ENCODE results near the gene MFAP2. TPM values are rescaled to one million over a fixed set of nuclear protein-coding genes. Genes with fewer than 3 reads are reported as not detected.

Gene MFAP2
- total RNA-seq, 2 donors from 2014 or later, result not detected

DNA sequence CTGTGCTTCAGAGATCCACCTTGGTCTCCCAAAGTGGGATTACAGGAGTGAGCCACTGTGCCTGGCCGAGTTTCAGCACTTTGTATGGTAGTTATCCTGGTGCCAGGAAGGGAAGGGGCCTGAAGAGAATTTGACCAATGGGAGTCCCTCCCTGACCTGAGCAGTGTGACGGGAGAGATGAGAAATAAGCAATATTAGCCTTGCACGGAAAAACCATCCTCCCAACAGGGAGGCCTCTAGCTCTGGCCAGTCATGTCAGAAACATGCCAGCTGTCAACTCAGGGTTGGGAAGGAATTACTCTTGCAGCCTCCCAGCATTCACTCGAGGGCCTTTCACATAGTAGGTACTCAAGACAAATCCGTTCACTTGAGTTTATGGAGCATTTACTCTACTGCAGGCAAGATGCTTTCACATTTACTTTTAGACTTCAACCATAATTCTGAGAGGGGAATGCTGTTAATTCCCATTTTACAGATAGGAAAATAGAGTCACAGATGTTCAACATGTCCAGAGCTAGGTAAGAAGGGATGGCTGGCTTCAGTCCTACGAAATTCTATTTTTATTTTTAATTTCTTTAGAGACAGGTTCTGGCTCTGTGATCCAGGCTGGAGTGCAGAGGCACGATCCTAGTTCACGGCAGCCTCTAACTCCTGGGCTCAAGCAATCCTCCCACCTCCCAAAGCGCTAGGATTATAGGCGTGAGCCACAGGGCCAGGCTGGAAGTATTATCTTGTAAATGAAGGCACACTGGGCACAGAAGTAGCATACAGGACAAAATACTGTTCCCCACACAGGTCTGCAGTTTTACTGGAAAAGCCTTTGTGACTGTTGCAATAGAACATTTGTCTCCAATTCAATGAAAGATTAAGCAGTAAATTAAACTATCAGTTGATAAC lies 34.5 kb upstream of the MFAP2 start:
- H3K36me3 Mint-ChIP-seq (ENCODE audit: low read depth), result no peaks in the 10 kb centered on the region
- no peak for ATAC-seq
- DNase-seq, result no peak
- peak overlapping the region; percentile 45 for H3K27ac Mint-ChIP-seq
- no peaks in the 10 kb centered on the region for H3K9me3 ChIP-seq (ENCODE audit: control insufficient read depth, low read length, poor library complexity, severe bottlenecking)
- H3K4me3 Mint-ChIP-seq, result no peak overlapping the region
- H3K27me3 Mint-ChIP-seq, result no peaks in the 10 kb centered on the region
- H3K4me1 Mint-ChIP-seq, result peaks cover 17% of the 10 kb centered on the region

DNA sequence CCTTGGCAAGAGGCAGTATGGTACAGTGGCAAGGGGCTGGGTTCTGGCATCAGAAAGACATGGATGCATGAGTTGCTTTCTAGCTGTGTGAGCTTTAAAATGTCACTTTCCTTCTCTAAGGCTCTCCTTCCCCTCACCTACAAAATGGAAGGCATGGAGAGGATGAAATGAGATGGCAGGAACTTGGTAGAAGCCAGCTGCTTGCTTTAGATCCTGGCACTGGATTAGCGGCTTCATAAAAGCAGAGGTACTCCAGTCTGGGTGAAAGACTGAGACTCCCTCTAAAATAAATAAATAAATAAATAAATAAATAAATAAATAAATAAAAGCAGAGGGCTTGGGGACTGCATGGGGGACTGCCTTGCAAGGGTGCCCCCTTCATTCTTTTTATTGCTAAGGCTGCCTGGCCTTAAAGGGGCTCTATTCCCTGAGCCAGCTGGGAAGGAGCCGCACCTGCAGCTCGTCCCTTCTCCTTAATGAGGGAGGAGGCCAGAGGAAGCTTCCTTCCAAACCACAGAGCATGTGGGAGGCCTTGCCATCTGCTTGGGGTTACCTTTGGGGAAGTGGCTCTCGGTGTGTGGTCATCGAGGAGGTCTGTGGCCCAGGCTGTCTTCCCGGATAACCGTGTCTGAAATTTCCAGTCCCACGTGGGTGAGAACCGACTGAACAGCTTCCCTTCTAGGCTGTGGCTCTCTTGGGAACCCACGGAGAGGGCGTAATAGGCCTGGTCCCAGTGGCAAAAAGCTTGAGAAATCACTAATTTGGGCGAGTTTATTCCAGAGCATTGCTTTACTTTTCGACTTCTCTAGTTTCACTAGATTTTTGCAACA lies 33.3 kb upstream of the MFAP2 start:
- Mint-ChIP-seq H3K36me3 (ENCODE audit: low read depth) (no peaks in the 10 kb centered on the region), H3K4me1 (peaks cover 14% of the 10 kb centered on the region), H3K27me3 (no peaks in the 10 kb centered on the region), H3K4me3 (no peak overlapping the region), H3K27ac (peak overlapping the region; percentile 45)
- no peak for DNase-seq
- ATAC-seq, result no peak
- no peaks in the 10 kb centered on the region for H3K9me3 ChIP-seq (ENCODE audit: control insufficient read depth, low read length, poor library complexity, severe bottlenecking)

DNA sequence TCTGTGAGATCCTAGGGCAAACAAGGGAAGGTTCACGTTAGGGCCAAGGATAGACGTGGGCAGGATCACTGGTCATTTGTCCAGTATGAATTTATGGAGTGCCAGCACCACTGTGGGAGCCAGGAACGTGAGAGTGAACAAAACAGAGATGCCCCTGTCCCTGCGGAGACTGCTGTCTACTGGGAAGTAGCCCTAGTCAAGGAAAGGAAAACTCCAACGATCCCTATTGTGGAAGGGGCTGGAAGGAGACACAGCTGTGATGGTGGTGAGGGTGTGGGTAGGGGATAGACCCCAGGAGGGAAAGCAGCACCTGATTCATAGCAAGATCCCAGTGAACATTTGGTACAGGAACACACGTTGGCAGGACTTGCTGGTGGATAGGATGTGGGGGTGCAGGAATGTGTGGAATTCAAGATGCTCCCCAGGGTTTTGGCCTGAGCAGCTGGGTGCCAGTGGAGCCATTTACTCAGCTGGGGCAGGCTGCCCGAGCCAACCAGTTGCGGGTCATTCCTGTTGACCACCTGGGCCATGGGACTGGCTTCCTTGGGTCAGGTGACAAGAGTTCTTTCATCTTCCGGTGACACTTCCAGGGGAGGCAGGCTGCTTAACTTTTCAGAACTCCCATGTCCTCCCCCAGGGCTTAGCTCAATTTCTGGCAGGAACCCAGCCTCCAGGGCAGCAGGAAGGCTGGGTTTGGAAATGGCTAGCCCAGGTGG lies 32.5 kb upstream of the MFAP2 start:
- H3K9me3 ChIP-seq (ENCODE audit: control insufficient read depth, low read length, poor library complexity, severe bottlenecking), result no peaks in the 10 kb centered on the region
- H3K27ac Mint-ChIP-seq, result no peak overlapping the region
- no peak overlapping the region for H3K4me3 Mint-ChIP-seq
- no peaks in the 10 kb centered on the region for H3K36me3 Mint-ChIP-seq (ENCODE audit: low read depth)
- DNase-seq (no peak), ATAC-seq (no peak)
- peaks cover 14% of the 10 kb centered on the region for H3K4me1 Mint-ChIP-seq
- no peaks in the 10 kb centered on the region for H3K27me3 Mint-ChIP-seq

DNA sequence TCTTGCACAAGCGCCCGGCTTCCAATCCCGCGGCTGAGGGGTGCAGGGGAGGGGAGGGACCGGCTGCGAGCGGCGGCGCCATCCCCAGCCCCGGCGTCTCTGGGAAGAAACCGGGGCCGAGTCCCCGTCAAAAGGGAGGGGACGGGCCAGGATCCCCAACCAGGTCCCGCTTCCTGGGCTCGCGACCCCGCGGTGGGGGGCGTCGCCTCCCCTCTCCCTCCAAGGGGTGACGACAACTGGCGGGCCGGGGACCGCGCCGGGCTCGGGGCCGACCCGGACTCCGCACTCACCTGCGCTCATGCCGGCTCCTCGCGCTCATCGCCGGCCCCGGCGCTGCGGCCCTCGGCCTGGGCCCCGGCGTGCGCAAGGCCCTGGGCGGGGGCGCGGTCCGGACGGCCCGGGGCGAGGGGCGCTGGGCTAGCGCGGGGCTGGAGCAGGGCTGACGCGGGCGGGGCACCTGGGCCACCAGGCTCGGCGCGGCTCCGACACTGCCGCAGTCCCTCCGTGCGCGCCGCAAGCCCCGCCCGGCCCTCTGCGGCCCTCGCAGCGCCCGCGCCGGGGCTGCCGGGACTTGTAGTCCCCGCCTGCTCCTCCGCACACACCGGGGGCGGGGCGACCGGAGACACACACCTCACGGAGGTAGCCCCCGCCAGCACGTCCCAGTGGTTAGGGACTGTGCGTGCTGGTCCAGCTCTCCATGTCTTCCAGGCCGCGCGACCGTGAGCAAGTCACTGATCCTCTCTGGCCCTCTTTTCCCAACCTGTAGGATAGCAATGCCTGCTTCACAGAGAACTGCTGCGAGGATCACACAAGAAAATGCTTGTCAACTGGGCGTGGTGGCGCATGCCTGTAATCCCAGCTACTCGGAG lies 31.3 kb upstream of the MFAP2 start, which contains the start of gene ATP13A2:
TSS of gene ATP13A2 (minus strand) at position 490 of the 869 bp plus-strand sequence. CDS start at position 300, 190 bp downstream.
- H3K4me1 Mint-ChIP-seq, result peaks cover 14% of the 10 kb centered on the region
- H3K27me3 Mint-ChIP-seq, result no peaks in the 10 kb centered on the region
- peak; percentile 99 for ATAC-seq
- peak within 1 kb of the TSS; percentile 37 for H3K27ac Mint-ChIP-seq
- H3K9me3 ChIP-seq (ENCODE audit: control insufficient read depth, low read length, poor library complexity, severe bottlenecking), result no peaks in the 10 kb centered on the region
- DNase-seq, result peak; percentile 80 to 85 (median 81)
- H3K36me3 Mint-ChIP-seq (ENCODE audit: low read depth), result no peaks in the 10 kb centered on the region
- H3K4me3 Mint-ChIP-seq, result peak within 1 kb of the TSS; percentile 86

DNA sequence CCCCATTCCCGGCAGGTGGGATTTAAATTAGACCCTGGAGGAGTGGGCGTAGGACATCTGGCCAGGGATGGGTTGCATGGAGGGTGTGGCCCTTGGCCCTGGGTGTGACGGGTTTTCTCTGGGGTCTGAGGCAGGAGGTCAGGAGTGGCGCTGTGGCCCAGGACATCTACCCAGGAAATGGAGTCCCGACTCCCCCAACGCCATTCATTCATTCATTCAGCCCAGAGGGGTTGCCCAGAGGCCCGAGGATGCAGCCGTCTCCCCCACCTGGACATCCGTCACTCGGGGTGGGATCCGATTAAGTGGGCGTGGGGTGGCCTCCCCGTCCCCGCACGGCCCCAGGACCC lies 30.6 kb upstream of the MFAP2 start:
- no peak for DNase-seq
- H3K9me3 ChIP-seq (ENCODE audit: control insufficient read depth, low read length, poor library complexity, severe bottlenecking), result no peaks in the 10 kb centered on the region
- H3K27ac Mint-ChIP-seq, result peak overlapping the region; percentile 37
- peaks cover 14% of the 10 kb centered on the region for H3K4me1 Mint-ChIP-seq
- peak overlapping the region; percentile 86 for H3K4me3 Mint-ChIP-seq
- no peaks in the 10 kb centered on the region for H3K36me3 Mint-ChIP-seq (ENCODE audit: low read depth)
- no peak for ATAC-seq
- no peaks in the 10 kb centered on the region for H3K27me3 Mint-ChIP-seq

DNA sequence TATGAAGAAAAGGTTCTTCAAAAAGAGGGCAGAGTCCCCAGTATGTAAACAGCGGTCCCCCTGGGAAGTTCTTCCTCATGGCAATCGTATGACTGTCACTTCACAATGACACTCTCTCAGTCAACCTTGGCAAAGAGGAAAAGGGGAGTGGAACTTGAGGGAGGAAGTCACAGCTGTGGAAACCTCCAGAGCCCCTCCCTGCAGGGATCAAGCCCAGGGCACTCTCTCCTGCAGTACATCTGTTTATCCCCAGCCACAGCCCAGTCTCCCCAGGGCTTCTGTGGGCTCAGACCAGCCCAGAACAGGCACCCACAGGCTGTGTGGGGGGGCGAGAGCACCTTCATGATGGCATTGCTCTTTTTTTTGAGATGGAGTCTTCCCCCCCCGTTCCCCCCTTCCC lies 29.3 kb upstream of the MFAP2 start:
- no peak for ATAC-seq
- Mint-ChIP-seq H3K4me1 (peaks cover 14% of the 10 kb centered on the region), H3K4me3 (no peak overlapping the region), H3K27ac (peak overlapping the region; percentile 37), H3K36me3 (ENCODE audit: low read depth) (no peaks in the 10 kb centered on the region), H3K27me3 (no peaks in the 10 kb centered on the region)
- no peak for DNase-seq
- no peaks in the 10 kb centered on the region for H3K9me3 ChIP-seq (ENCODE audit: control insufficient read depth, low read length, poor library complexity, severe bottlenecking)

DNA sequence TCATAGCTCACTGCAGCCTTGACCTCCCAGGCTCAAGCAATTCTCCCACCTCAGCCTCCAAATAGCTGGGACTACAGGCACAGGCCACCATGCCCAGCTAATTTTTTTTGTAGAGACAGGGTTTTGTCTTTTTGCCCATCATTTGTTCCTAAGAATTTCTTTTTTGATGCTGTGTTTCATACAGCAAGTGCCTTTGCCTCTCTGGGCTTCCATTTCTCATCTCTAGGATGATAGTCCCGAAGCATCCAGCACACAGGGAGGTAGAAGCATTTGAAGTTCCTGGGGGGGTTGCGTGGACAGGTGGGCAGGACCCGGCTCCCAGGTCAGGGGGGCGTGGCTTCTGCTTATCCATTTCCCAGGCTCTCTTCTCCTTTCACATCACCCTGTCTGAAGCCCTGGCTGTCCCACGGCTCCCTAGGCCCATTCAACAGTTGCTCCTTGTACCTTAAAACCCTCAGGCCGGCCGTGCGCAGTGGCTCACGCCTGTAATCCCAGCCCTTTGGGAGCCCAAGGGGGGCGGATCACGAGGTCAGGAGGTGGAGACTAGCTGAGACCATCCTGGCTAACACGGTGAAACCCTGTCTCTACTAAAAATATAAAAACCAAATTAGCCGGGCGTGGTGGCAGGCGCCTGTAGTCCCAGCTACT lies 27.9 kb upstream of the MFAP2 start:
- H3K27me3 Mint-ChIP-seq, result no peaks in the 10 kb centered on the region
- ATAC-seq (no peak), DNase-seq (no peak)
- peak overlapping the region; percentile 53 for H3K27ac Mint-ChIP-seq
- no peak overlapping the region for H3K4me3 Mint-ChIP-seq
- H3K4me1 Mint-ChIP-seq, result peaks cover 14% of the 10 kb centered on the region
- H3K9me3 ChIP-seq (ENCODE audit: control insufficient read depth, low read length, poor library complexity, severe bottlenecking), result no peaks in the 10 kb centered on the region
- peaks cover 6% of the 10 kb centered on the region for H3K36me3 Mint-ChIP-seq (ENCODE audit: low read depth)

DNA sequence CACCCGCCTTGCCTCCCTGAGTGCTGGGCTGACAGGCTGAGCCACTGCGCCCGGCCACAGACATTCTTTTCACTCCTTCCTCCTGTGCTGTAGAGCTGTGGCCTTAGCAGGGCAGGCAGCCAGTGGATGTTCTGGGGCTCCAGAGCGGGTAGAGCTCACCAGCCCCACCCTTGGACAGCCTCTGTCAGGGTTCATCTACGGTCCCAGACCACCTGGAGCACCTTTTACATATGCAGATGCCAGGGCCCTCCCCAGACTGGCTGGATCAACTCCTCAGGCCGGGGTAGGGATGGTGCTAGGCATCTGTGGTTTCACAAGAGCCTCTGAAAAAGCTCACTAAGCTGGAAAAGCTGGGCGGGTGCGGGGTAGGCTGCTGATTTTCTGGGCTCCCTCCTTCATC lies 26.7 kb upstream of the MFAP2 start:
- peaks cover 12% of the 10 kb centered on the region for H3K4me1 Mint-ChIP-seq
- H3K36me3 Mint-ChIP-seq (ENCODE audit: low read depth), result peaks cover 6% of the 10 kb centered on the region

DNA sequence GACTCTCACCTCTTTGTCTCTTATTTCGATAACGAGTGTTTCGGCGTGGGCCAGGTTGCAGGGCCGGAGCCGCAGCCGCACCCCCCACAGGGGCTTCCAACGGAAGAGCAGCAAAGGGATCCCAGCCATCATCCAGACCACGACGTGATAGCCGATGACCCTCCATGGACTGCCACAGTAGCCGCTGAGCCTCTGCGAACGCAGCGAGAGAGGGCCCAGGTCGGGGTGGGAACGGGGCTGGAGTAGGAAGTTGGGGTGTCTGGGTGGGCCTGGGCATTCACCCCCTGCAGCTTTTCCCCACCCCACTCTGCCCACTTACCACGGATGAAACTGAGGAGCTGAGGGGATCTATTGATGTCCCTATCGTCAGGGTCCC lies 24.9 kb upstream of the MFAP2 start:
- Mint-ChIP-seq H3K36me3 (ENCODE audit: low read depth) (peaks cover 6% of the 10 kb centered on the region), H3K27ac (no peak overlapping the region), H3K4me1 (peaks cover 4% of the 10 kb centered on the region), H3K4me3 (no peak overlapping the region), H3K27me3 (no peaks in the 10 kb centered on the region)
- DNase-seq, result no peak
- no peak for ATAC-seq
- H3K9me3 ChIP-seq (ENCODE audit: control insufficient read depth, low read length, poor library complexity, severe bottlenecking), result no peaks in the 10 kb centered on the region

More for the DNA sequence above, 26.7 kb upstream of the MFAP2 start:
- H3K9me3 ChIP-seq (ENCODE audit: control insufficient read depth, low read length, poor library complexity, severe bottlenecking), result no peaks in the 10 kb centered on the region
- H3K4me3 Mint-ChIP-seq, result no peak overlapping the region
- no peaks in the 10 kb centered on the region for H3K27me3 Mint-ChIP-seq
- ATAC-seq, result no peak
- DNase-seq, result no peak
- H3K27ac Mint-ChIP-seq, result no peak overlapping the region

DNA sequence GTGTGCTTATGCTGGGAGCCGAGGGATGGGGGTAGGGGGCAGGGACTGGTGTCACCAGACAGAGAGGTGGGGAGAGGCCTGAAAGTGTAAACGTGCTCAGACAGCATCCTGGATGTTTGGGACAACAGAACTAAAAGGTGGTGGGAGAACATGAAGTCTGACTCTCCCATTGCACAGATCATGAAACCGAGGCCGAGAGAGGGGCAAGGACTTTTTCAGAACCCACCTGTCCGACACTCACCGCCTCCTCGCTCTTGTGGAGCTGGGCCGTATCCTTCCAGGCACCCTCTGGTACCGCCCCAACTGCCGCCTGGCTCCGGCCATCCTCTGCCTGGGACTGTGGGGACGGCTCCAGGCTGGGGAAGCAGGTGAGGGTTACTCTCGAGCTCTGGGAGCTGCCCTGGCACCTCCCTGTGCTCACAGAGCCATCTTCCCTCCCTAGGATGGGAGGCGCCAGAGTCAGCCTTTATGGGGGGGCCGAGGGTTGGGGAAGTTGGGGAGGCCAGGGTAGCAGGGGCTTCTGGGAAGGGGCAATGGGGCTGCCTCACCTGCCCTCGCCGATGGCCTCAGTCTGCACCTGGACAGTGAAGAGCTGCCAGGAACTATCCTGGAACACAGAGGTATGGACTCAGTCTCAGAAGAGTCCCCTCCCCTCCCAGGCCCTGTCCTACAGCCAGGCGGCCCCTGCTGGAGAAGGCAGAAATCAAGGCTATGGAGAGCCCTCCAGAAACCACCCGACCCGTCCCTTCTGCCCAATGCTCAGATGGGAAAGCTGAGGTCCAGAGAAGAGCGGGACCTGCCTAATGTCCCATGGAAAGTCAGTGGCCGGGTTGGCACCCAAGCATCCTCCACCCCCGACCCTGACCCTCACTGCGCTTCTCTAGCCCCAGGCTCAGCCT lies 24.3 kb upstream of the MFAP2 start:
- H3K4me3 Mint-ChIP-seq, result no peak overlapping the region
- no peak overlapping the region for H3K27ac Mint-ChIP-seq
- no peaks in the 10 kb centered on the region for H3K27me3 Mint-ChIP-seq
- peaks cover 6% of the 10 kb centered on the region for H3K36me3 Mint-ChIP-seq (ENCODE audit: low read depth)
- H3K4me1 Mint-ChIP-seq, result no peaks in the 10 kb centered on the region
- no peak for DNase-seq
- no peaks in the 10 kb centered on the region for H3K9me3 ChIP-seq (ENCODE audit: control insufficient read depth, low read length, poor library complexity, severe bottlenecking)
- no peak for ATAC-seq

DNA sequence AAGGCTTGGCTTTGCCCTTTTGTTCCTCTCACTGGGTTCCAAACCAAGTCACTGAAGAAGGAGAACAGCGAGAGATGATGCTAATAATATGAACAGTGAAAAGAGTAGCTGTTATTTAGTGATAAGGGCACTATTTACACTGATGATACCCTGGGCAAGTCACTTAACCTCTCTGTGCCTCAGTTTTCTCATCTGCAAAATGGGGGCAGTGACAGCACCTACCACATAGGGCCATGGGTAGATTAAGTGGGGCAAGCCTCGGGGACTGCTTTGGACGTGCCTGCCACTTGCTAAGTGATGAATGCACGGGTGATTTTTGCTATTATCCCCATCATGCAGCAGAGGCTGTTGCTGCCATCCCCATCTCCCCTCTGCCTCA lies 22.1 kb upstream of the MFAP2 start:
- ATAC-seq (no peak), DNase-seq (no peak)
- Mint-ChIP-seq H3K27ac (no peak overlapping the region), H3K4me1 (no peaks in the 10 kb centered on the region), H3K36me3 (ENCODE audit: low read depth) (peaks cover 12% of the 10 kb centered on the region), H3K27me3 (no peaks in the 10 kb centered on the region), H3K4me3 (no peak overlapping the region)
- H3K9me3 ChIP-seq (ENCODE audit: control insufficient read depth, low read length, poor library complexity, severe bottlenecking), result no peaks in the 10 kb centered on the region
